HEK293 (cell line): Measurements from ENCODE around the gene TNIP3.

Experiments used
- CTCF ChIA-PET: fragments of 350-600 bp; formaldehyde crosslinking; extraction: SDS; loops from one replicate; lab custom pipeline; 2021; ENCODE audit warnings: antibody characterized with exemption; lab: Yijun Ruan, JAX
- POLR2A ChIA-PET: fragments of 300-600 bp; formaldehyde crosslinking; extraction: SDS; loops from one replicate; lab custom pipeline; 2020; ENCODE audit warnings: antibody characterized with exemption, inconsistent platforms; lab: Yijun Ruan, JAX
- H3K27ac ChIP-seq: fragments of 200-500 bp; sonication (Bioruptor generic); 2 replicates; pipeline ENCODE4 v1.5.1; 2014; ENCODE audit warnings: low read depth, low read length, control low read depth, inconsistent platforms; ENCODE audit errors: extremely low read depth
- H3K36me3 ChIP-seq, 2 experiments: fragments of 200-500 bp in 1 of 2; sonication (Bioruptor generic) in 1 of 2; 1 replicate in 1 of 2; 2 replicates in 1 of 2; pipeline ENCODE4 v1.5.1; 2014 to 2017; ENCODE audit warnings: inconsistent platforms in 2 of 2, low read length in 2 of 2; ENCODE audit not compliant: control insufficient read depth in 2 of 2, insufficient read depth in 1 of 2
- H3K4me1 ChIP-seq: fragments of 200-500 bp; sonication (Bioruptor generic); 2 replicates; pipeline ENCODE4 v1.5.1; 2014; ENCODE audit warnings: mild to moderate bottlenecking, low read length, inconsistent platforms; ENCODE audit not compliant: control insufficient read depth, insufficient read depth
- H3K4me3 ChIP-seq: 2 replicates; pipeline ENCODE4 v1.5.1; 2011; ENCODE audit warnings: low read depth, mild to moderate bottlenecking, control low read depth, low read length, moderate library complexity
- H3K9me3 ChIP-seq: fragments of 200-500 bp; sonication (Bioruptor generic); 2 replicates; pipeline ENCODE4 v1.5.1; 2014; ENCODE audit warnings: low read depth, low read length, inconsistent platforms; ENCODE audit not compliant: control insufficient read depth, insufficient read depth
- HOXC10 ChIP-seq: sonication (generic); formaldehyde crosslinking; IDR thresholded peaks from 2 replicates; pipeline ENCODE4 v1.8.1; 2023; ENCODE audit warnings: mild to moderate bottlenecking, missing genetic modification reagents
- MZF1 ChIP-seq: fragments of 450-650 bp; formaldehyde crosslinking; IDR thresholded peaks from 2 replicates; pipeline ENCODE4 v1.5.1; 2017; ENCODE audit warnings: missing biosample characterization, missing genetic modification characterization, borderline replicate concordance
- OVOL3 ChIP-seq: fragments of 450-650 bp; formaldehyde crosslinking; IDR thresholded peaks from 2 replicates; pipeline ENCODE4 v1.5.1; 2016; ENCODE audit warnings: missing biosample characterization, missing genetic modification characterization
- SALL2 ChIP-seq: fragments of 450-650 bp; formaldehyde crosslinking; IDR thresholded peaks from 2 replicates; pipeline ENCODE4 v1.5.0; 2017; ENCODE audit warnings: missing biosample characterization, mild to moderate bottlenecking, missing genetic modification characterization, borderline replicate concordance
- SCRT2 ChIP-seq: fragments of 450-650 bp; formaldehyde crosslinking; IDR thresholded peaks from 2 replicates; pipeline ENCODE4 v1.5.1; 2016; ENCODE audit warnings: missing biosample characterization, missing genetic modification characterization
- SETDB1 ChIP-seq: IDR thresholded peaks from one replicate; pipeline ENCODE4 v1.6.1; 2017; ENCODE audit warnings: mild to moderate bottlenecking, low read length, moderate library complexity, mixed read lengths; ENCODE audit not compliant: insufficient read length
- SP2 ChIP-seq: fragments of 450-650 bp; formaldehyde crosslinking; IDR thresholded peaks from 2 replicates; pipeline ENCODE4 v1.5.1; 2016; ENCODE audit warnings: missing biosample characterization, missing genetic modification characterization
- ZBTB1 ChIP-seq: fragments of 450-650 bp; formaldehyde crosslinking; IDR thresholded peaks from 2 replicates; pipeline ENCODE4 v1.5.1; 2016; ENCODE audit warnings: missing biosample characterization, missing genetic modification characterization
- ZNF138 ChIP-seq: fragments of 450-650 bp; formaldehyde crosslinking; IDR thresholded peaks from 2 replicates; pipeline ENCODE4 v1.5.1; 2016; ENCODE audit warnings: missing biosample characterization, missing genetic modification characterization, borderline replicate concordance
- ZNF140 ChIP-seq: fragments of 450-650 bp; formaldehyde crosslinking; IDR thresholded peaks from 2 replicates; pipeline ENCODE4 v1.5.1; 2016; ENCODE audit warnings: missing biosample characterization, missing genetic modification characterization
- ZNF174 ChIP-seq: fragments of 450-650 bp; formaldehyde crosslinking; IDR thresholded peaks from 2 replicates; pipeline ENCODE4 v1.5.0; 2017; ENCODE audit warnings: missing biosample characterization, mild to moderate bottlenecking, missing genetic modification characterization
- ZNF211 ChIP-seq: fragments of 450-650 bp; formaldehyde crosslinking; IDR thresholded peaks from 2 replicates; pipeline ENCODE4 v1.5.1; 2016; ENCODE audit warnings: low read depth, missing biosample characterization, missing genetic modification characterization
- ZNF292 ChIP-seq: fragments of 450-650 bp; formaldehyde crosslinking; IDR thresholded peaks from 2 replicates; pipeline ENCODE4 v1.5.1; 2016; ENCODE audit warnings: low read depth, missing biosample characterization, missing genetic modification characterization, borderline replicate concordance
- ZNF416 ChIP-seq: fragments of 450-650 bp; formaldehyde crosslinking; IDR thresholded peaks from 2 replicates; pipeline ENCODE4 v1.5.1; 2016; ENCODE audit warnings: missing biosample characterization, missing genetic modification characterization
- ZNF558 ChIP-seq: fragments of 450-650 bp; formaldehyde crosslinking; IDR thresholded peaks from 2 replicates; pipeline ENCODE4 v1.5.1; 2016; ENCODE audit warnings: missing biosample characterization, missing genetic modification characterization
- ZNF664 ChIP-seq: fragments of 450-650 bp; formaldehyde crosslinking; IDR thresholded peaks from 2 replicates; pipeline ENCODE4 v1.5.1; 2016; ENCODE audit warnings: missing biosample characterization, missing genetic modification characterization
- ZNF768 ChIP-seq: fragments of 450-650 bp; formaldehyde crosslinking; IDR thresholded peaks from 2 replicates; pipeline ENCODE4 v1.5.1; 2018; ENCODE audit warnings: missing biosample characterization, mild to moderate bottlenecking, missing genetic modification characterization
- ZNF843 ChIP-seq: fragments of 450-650 bp; formaldehyde crosslinking; IDR thresholded peaks from 2 replicates; pipeline ENCODE4 v1.5.1; 2016; ENCODE audit warnings: missing biosample characterization, missing genetic modification characterization
- ZSCAN16 ChIP-seq: fragments of 450-650 bp; formaldehyde crosslinking; IDR thresholded peaks from 2 replicates; pipeline ENCODE4 v1.5.1; 2016; ENCODE audit warnings: missing biosample characterization, missing genetic modification characterization
- TF ChIP-seq, protein P1 (sequence below): fragments of 450-650 bp; formaldehyde crosslinking; IDR thresholded peaks from 2 replicates; pipeline ENCODE4 v1.5.1; 2016; ENCODE audit warnings: missing biosample characterization, missing genetic modification characterization
- TF ChIP-seq, protein P2 (sequence below): fragments of 450-650 bp; formaldehyde crosslinking; IDR thresholded peaks from 2 replicates; pipeline ENCODE4 v1.5.1; 2016; ENCODE audit warnings: missing biosample characterization, missing genetic modification characterization

The TNIP3 gene

DNA sequence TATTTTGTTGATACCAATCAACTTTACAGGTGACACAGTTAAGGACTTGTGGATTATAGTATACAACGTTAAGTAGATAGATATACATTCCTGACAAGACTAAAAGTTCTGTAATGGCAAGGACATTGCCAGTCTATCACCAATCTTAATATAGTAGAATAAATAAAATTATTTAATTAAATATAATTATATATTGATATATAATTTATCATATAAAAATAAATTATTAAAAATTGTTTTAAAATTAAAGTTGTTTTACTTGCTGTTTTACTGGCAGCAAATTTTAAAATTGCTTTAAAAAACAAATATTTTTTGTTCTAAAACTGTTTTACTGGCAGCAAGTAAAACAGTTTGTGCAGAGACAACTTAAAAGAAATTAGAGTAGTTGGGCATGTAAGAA is 18.7 kb downstream of the TNIP3 start (continued):
- TF ChIP-seq ZNF174 (tag by site-specific recombination) (no peak), ZNF138 (tag by site-specific recombination) (no peak), ZBTB1 (no peak), ZSCAN16 (tag by site-specific recombination) (no peak)

DNA sequence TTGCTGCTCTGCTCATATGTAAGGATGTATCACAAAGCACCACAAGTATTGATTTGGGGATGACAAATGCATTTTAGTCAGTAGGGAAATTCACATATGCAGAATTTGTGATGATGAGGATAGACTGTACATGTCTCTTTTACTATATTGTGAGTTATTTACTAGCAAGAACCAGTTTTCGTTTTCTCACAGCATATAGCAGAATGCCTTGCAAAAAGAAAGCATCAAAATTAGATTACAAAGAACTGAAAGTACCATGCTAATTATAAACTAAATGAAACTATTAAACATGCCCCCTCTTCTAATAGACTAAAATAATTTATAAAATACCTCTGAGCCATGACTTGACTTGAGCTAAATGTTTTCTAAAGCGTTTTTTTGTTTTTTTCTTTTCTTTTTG is 20.1 kb downstream of the TNIP3 start:
- Histone ChIP-seq H3K9me3 (no peaks in the 10 kb centered on the region), H3K36me3 (no peaks in the 10 kb centered on the region), H3K27ac (no peak overlapping the region), H3K4me3 (no peak overlapping the region), H3K4me1 (no peaks in the 10 kb centered on the region)
- POLR2A ChIA-PET = no interaction called here
- TF ChIP-seq ZNF211 (tag by site-specific recombination) (no peak), ZNF768 (tag by site-specific recombination) (no peak), HOXC10 (CRISPR knock-in tag) (no peak), MZF1 (tag by site-specific recombination) (no peak), ZNF664 (tag by site-specific recombination) (no peak), ZNF843 (tag by site-specific recombination) (no peak), ZNF416 (no peak), ZNF558 (tag by site-specific recombination) (no peak)
- TF ChIP-seq, protein P1, sequence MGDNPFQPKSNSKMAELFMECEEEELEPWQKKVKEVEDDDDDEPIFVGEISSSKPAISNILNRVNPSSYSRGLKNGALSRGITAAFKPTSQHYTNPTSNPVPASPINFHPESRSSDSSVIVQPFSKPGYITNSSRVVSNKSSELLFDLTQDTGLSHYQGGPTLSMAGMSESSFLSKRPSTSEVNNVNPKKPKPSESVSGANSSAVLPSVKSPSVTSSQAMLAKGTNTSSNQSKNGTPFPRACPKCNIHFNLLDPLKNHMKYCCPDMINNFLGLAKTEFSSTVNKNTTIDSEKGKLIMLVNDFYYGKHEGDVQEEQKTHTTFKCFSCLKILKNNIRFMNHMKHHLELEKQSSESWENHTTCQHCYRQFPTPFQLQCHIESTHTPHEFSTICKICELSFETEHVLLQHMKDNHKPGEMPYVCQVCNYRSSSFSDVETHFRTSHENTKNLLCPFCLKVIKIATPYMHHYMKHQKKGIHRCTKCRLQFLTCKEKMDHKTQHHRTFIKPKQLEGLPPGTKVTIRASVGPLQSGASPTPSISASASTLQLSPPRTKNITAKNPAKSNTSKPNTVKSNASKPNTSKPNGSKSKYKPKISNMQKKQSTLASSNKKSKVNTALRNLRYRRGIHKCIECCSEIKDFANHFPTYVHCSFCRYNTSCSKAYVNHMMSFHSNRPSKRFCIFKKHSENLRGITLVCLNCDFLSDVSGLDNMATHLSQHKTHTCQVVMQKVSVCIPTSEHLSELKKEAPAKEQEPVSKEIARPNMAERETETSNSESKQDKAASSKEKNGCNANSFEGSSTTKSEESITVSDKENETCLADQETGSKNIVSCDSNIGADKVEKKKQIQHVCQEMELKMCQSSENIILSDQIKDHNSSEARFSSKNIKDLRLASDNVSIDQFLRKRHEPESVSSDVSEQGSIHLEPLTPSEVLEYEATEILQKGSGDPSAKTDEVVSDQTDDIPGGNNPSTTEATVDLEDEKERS = no peak
- CTCF ChIA-PET = no interaction called here

DNA sequence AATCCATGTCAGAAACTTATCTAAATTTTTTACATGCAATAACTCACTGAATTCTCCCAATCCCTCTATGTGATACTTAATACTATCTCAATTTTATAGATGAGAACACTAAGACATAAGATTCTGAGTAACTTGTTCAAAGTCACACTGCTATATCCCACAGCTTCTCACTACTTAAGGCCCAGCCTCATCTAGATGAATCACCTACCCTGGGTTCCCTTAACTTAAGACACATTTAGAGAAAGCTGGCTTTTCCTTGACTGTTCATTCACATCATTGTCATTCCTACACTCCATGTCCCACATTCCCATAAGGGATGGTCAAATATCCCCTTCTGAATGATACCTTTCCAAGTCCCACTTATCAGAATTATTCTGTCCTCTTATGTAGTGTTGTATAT is 21.0 kb downstream of the TNIP3 start:
- Histone ChIP-seq H3K4me3 (no peak overlapping the region), H3K36me3 (no peaks in the 10 kb centered on the region), H3K27ac (no peak overlapping the region), H3K4me1 (no peaks in the 10 kb centered on the region), H3K9me3 (no peaks in the 10 kb centered on the region)
- CTCF ChIA-PET = interaction anchor here (0.6 kb wide), 1 partner anchor 124 kb away, joined by 3 read pairs; no protein-coding TSS in a partner anchor
- POLR2A ChIA-PET = no interaction called here
- TF ChIP-seq, protein P2, sequence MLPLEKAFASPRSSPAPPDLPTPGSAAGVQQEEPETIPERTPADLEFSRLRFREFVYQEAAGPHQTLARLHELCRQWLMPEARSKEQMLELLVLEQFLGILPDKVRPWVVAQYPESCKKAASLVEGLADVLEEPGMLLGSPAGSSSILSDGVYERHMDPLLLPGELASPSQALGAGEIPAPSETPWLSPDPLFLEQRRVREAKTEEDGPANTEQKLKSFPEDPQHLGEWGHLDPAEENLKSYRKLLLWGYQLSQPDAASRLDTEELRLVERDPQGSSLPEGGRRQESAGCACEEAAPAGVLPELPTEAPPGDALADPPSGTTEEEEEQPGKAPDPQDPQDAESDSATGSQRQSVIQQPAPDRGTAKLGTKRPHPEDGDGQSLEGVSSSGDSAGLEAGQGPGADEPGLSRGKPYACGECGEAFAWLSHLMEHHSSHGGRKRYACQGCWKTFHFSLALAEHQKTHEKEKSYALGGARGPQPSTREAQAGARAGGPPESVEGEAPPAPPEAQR = no peak
- TF ChIP-seq OVOL3 (tag by site-specific recombination) (no peak), SP2 (tag by site-specific recombination) (no peak), ZNF140 (tag by site-specific recombination) (no peak), SETDB1 (no peak), ZNF292 (no peak), SALL2 (no peak), SCRT2 (tag by site-specific recombination) (no peak)
